ENCODE measurements around the gene PLEKHA7. TPM values are rescaled to one million over a fixed set of nuclear protein-coding genes. Genes with fewer than 3 reads are reported as not detected.

The PLEKHA7 gene
- total and polyA plus RNA-seq, 4 donors, result 13.3 to 31.8 (median 21.5) TPM

- Histone ChIP-seq H3K36me3 (ENCODE audit: control insufficient read depth in 4 of 4, insufficient read depth in 4 of 4, low read length in 4 of 4) (no peaks in the 10 kb centered on the region), H3K4me1 (ENCODE audit: control insufficient read depth in 5 of 5, insufficient read depth in 5 of 5, low read length in 5 of 5) (peaks cover 0 to 26% (median 7%) of the 10 kb centered on the region in 5 donors), H3K9me3 (ENCODE audit: control insufficient read depth in 4 of 4, insufficient read depth in 3 of 4, low read length in 3 of 4) (peaks cover 0 to 2% (median 0%) of the 10 kb centered on the region in 4 donors), H3K9ac (ENCODE audit: insufficient read depth in 1 of 2, low read length in 2 of 2) (no peak overlapping the region), H3K27me3 (ENCODE audit: control insufficient read depth in 3 of 3, insufficient read depth in 3 of 3, low read length in 2 of 3) (no peaks in the 10 kb centered on the region), H3K27ac (ENCODE audit: low read depth in 1 of 2, low read length in 1 of 2) (no peak overlapping the region), H3K4me3 (no peak overlapping the region)
- WGBS, 2 donors, result 76 to 89% methylated on average over 6 of the region's 6 CpGs
- no peak for DNase-seq
- no peak for TF ChIP-seq CTCF (IDR thresholded peaks at IDR 0.05; ENCODE audit: control extremely low read depth, extremely low read depth)
- ATAC-seq (ENCODE audit: insufficient read depth, low FRiP score), result no peak
Observed at GRCh38 chr11:16902182-16902581, 112.0 kb downstream of the PLEKHA7 start.

GRCh38 chr11:16900491-16900890, 113.7 kb downstream of the PLEKHA7 start:
- peaks cover 0 to 31% (median 3%) of the 10 kb centered on the region in 5 donors for H3K4me1 ChIP-seq (ENCODE audit: control insufficient read depth in 5 of 5, insufficient read depth in 5 of 5, low read length in 5 of 5)

GRCh38 chr11:16899708-16900303, 114.4 kb downstream of the PLEKHA7 start:
- DNase-seq (no peak), ATAC-seq (ENCODE audit: insufficient read depth, low FRiP score) (no peak)
- no peak for TF ChIP-seq CTCF (IDR thresholded peaks at IDR 0.05; ENCODE audit: control extremely low read depth, extremely low read depth)
- no peaks in the 10 kb centered on the region for H3K36me3 ChIP-seq (ENCODE audit: control insufficient read depth in 4 of 4, insufficient read depth in 4 of 4, low read length in 4 of 4)
- H3K27ac ChIP-seq (ENCODE audit: low read depth in 1 of 2, low read length in 1 of 2), result no peak overlapping the region
- H3K4me3 ChIP-seq, result no peak overlapping the region
- peaks cover 0 to 31% (median 2%) of the 10 kb centered on the region in 5 donors for H3K4me1 ChIP-seq (ENCODE audit: control insufficient read depth in 5 of 5, insufficient read depth in 5 of 5, low read length in 5 of 5)
- no peak overlapping the region for H3K9ac ChIP-seq (ENCODE audit: insufficient read depth in 1 of 2, low read length in 2 of 2)
- H3K9me3 ChIP-seq (ENCODE audit: control insufficient read depth in 4 of 4, insufficient read depth in 3 of 4, low read length in 3 of 4), result peaks cover 0 to 2% (median 0%) of the 10 kb centered on the region in 4 donors
- H3K27me3 ChIP-seq (ENCODE audit: control insufficient read depth in 3 of 3, insufficient read depth in 3 of 3, low read length in 2 of 3), result no peaks in the 10 kb centered on the region

More at GRCh38 chr11:16900491-16900890, 113.7 kb downstream of the PLEKHA7 start:
- Histone ChIP-seq H3K36me3 (ENCODE audit: control insufficient read depth in 4 of 4, insufficient read depth in 4 of 4, low read length in 4 of 4) (no peaks in the 10 kb centered on the region), H3K27ac (ENCODE audit: low read depth in 1 of 2, low read length in 1 of 2) (no peak overlapping the region), H3K9me3 (ENCODE audit: control insufficient read depth in 4 of 4, insufficient read depth in 3 of 4, low read length in 3 of 4) (peaks cover 0 to 2% (median 0%) of the 10 kb centered on the region in 4 donors), H3K27me3 (ENCODE audit: control insufficient read depth in 3 of 3, insufficient read depth in 3 of 3, low read length in 2 of 3) (no peaks in the 10 kb centered on the region), H3K4me3 (no peak overlapping the region), H3K9ac (ENCODE audit: insufficient read depth in 1 of 2, low read length in 2 of 2) (no peak overlapping the region)
- no peak for ATAC-seq (ENCODE audit: insufficient read depth, low FRiP score)
- no peak for TF ChIP-seq CTCF (IDR thresholded peaks at IDR 0.05; ENCODE audit: control extremely low read depth, extremely low read depth)
- peak in 2 of 3 donors; percentile 65 to 76 for DNase-seq

All from lung (tissue), 12 donors.